Measurements from ENCODE around the gene ZHX3. TPM values are rescaled to one million over a fixed set of nuclear protein-coding genes. Genes with fewer than 3 reads are reported as not detected.
A peak's percentile ranks its signal among the peaks of the same experiment; 100 is the strongest.

The ZHX3 gene
- total RNA-seq, 1 experiment from 2014 or later: 21.5 TPM

DNA sequence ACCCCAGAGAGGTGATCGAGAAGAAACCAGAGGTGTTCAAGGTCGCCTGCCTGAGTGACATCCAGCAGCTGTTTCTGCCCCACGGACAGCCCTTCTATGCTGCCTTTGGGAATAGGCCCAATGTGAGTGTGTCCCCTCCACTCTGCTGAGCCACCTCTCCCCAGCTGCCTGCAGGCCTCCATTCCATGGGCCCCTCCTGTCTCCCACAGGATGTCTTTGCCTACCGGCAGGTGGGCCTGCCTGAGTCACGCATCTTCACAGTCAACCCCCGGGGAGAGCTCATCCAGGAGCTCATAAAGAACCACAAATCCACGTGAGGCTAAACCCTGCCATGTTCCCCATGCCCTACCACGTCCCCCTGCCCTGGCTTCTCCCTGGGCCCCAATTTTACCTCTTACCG is 40.7 kb upstream of the ZHX3 start:
- Histone ChIP-seq H2AFZ (no peak overlapping the region), H3K4me1 (replicated peaks; ENCODE audit: insufficient read depth) (no peaks in the 10 kb centered on the region), H3K27ac (no peak overlapping the region), H3K4me2 (no peak overlapping the region), H3K27me3 (ENCODE audit: insufficient read depth, low read depth) (no peaks in the 10 kb centered on the region), H3K79me2 (ENCODE audit: low read depth) (no peaks in the 10 kb centered on the region), H3K9me2 (ENCODE audit: insufficient read depth) (no peaks in the 10 kb centered on the region), H4K20me1 (ENCODE audit: insufficient read depth) (no peaks in the 10 kb centered on the region), H3K4me3 (no peak overlapping the region), H3F3A (ENCODE audit: insufficient read depth, low read depth) (no peaks in the 10 kb centered on the region), H3K9me3 (ENCODE audit: insufficient read depth, low read depth) (no peaks in the 10 kb centered on the region), H3K36me3 (ENCODE audit: low read depth) (no peaks in the 10 kb centered on the region)
- intact Hi-C loops (cut with micrococcal nuclease; ENCODE audit: unreplicated experiment): no loop called here
- no peak for DNase-seq
- no TSS peak for BruUV-seq (replicated peaks)
- no peak for TF ChIP-seq CTCF (conservative IDR thresholded peaks at IDR 0.05)
- CTCF ChIA-PET: interaction anchor here (0.6 kb wide), 1 partner anchor 480 kb away, joined by 3 read pairs; no protein-coding TSS in a partner anchor
- POLR2A ChIA-PET (ENCODE audit: unreplicated experiment): no interaction called here

GRCh38 chr20:41357424-41358163 is 40.1 kb upstream of the ZHX3 start:
- H3K4me1 ChIP-seq (replicated peaks; ENCODE audit: insufficient read depth): no peaks in the 10 kb centered on the region
- no peaks in the 10 kb centered on the region for H3K79me2 ChIP-seq (ENCODE audit: low read depth)
- intact Hi-C loops (cut with micrococcal nuclease; ENCODE audit: unreplicated experiment): no loop called here
- no peak overlapping the region for H3K4me2 ChIP-seq
- TF ChIP-seq CTCF (conservative IDR thresholded peaks at IDR 0.05): no peak
- no peak for TF ChIP-seq EZH2 (IDR thresholded peaks at IDR 0.05; ENCODE audit: low read depth)
- H2AFZ ChIP-seq: no peak overlapping the region
- CTCF ChIA-PET: interaction anchor here (0.6 kb wide), 2 partner anchors 88 to 481 kb away, joined by 3 to 7 read pairs; no protein-coding TSS in a partner anchor
- H3F3A ChIP-seq (ENCODE audit: insufficient read depth, low read depth): no peaks in the 10 kb centered on the region
- POLR2A ChIA-PET (ENCODE audit: unreplicated experiment): no interaction called here
- peak in 1 of 2 experiments; percentile 17 for DNase-seq
- H3K9me3 ChIP-seq (ENCODE audit: insufficient read depth, low read depth): no peaks in the 10 kb centered on the region
- no peaks in the 10 kb centered on the region for H3K9me2 ChIP-seq (ENCODE audit: insufficient read depth)
- no peak overlapping the region for H3K27ac ChIP-seq
- no TSS peak for BruUV-seq (replicated peaks)
- H3K36me3 ChIP-seq (ENCODE audit: low read depth): no peaks in the 10 kb centered on the region
- no peak overlapping the region for H3K4me3 ChIP-seq
- H4K20me1 ChIP-seq (ENCODE audit: insufficient read depth): no peaks in the 10 kb centered on the region
- no peaks in the 10 kb centered on the region for H3K27me3 ChIP-seq (ENCODE audit: insufficient read depth, low read depth)

DNA sequence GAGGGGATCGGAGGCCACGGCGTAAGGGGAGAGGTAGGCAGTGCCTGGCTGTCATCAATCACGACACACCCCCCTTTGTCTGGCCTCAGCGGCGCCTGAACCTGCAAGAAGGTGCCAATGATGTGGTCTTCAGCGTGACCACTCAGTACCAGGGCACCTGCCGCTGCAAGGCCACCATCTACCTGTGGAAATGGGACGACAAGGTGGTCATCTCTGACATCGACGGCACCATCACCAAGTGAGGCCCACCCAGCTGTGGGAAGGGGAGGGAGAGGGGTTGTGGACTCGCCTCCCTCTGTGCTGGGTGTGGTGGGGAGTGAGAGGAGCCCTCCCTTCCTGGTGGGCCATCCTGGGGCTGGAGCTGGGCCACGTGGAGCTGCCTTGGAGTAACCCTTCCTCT is 39.4 kb upstream of the ZHX3 start:
- POLR2A ChIA-PET (ENCODE audit: unreplicated experiment): no interaction called here
- H3K9me3 ChIP-seq (ENCODE audit: insufficient read depth, low read depth): no peaks in the 10 kb centered on the region
- CTCF ChIA-PET: no interaction called here

More for the DNA sequence above, 39.4 kb upstream of the ZHX3 start:
- DNase-seq: peak in 1 of 2 experiments; percentile 16
- BruUV-seq (replicated peaks): no TSS peak
- Histone ChIP-seq H3K79me2 (ENCODE audit: low read depth) (no peaks in the 10 kb centered on the region), H3K4me2 (no peak overlapping the region), H3K27ac (no peak overlapping the region), H3K27me3 (ENCODE audit: insufficient read depth, low read depth) (no peaks in the 10 kb centered on the region), H3K4me1 (replicated peaks; ENCODE audit: insufficient read depth) (no peaks in the 10 kb centered on the region), H3K4me3 (no peak overlapping the region), H2AFZ (no peak overlapping the region), H3F3A (ENCODE audit: insufficient read depth, low read depth) (no peaks in the 10 kb centered on the region), H3K9me2 (ENCODE audit: insufficient read depth) (no peaks in the 10 kb centered on the region), H3K36me3 (ENCODE audit: low read depth) (no peaks in the 10 kb centered on the region), H4K20me1 (ENCODE audit: insufficient read depth) (no peaks in the 10 kb centered on the region)
- intact Hi-C loops (cut with micrococcal nuclease; ENCODE audit: unreplicated experiment): no loop called here
- TF ChIP-seq EZH2 (IDR thresholded peaks at IDR 0.05; ENCODE audit: low read depth) (no peak), CTCF (conservative IDR thresholded peaks at IDR 0.05) (no peak)

All from PC-9 (cell line).